Endothelial cell of umbilical vein (primary cell): Measurements from ENCODE around the gene ANKRD33B. TPM values are rescaled to one million over a fixed set of nuclear protein-coding genes. Genes with fewer than 3 reads are reported as not detected.

Experiments
- BruUV-seq: library from RNA; stranded (reverse); fragments of 400-500 nt; replicated peaks from 2 replicates; lab custom pipeline; 2021; lab: Mats Ljungman, UMichigan
- CTCF ChIA-PET: fragments of 300-600, 350-600 bp; sonication (Branson Sonifier 250); formaldehyde crosslinking; loops from one replicate; lab custom pipeline; 2021; ENCODE audit warnings: antibody characterized with exemption, inconsistent platforms; lab: Charles Lee
- POLR2A ChIA-PET: fragments of 300-600, 350-600 bp; sonication (Branson Sonifier 250); formaldehyde crosslinking; loops from one replicate; lab custom pipeline; 2021; ENCODE audit warnings: antibody characterized with exemption, inconsistent platforms; lab: Charles Lee
- DNase-seq: peaks from one replicate; pipeline ENCODE4 v3.0.0-alpha.2; 2011; ENCODE audit warnings: low read depth, low spot score
- FAIRE-seq: peaks from 2 replicates; lab custom pipeline; 2011; peaks lifted over from hg19 to GRCh38; lab: Jason Lieb, UNC
- H2AFZ ChIP-seq: 2 replicates; pipeline ENCODE4 v1.6.0; 2012; ENCODE audit warnings: low read depth, low read length, control low read depth, inconsistent platforms
- H3K27ac ChIP-seq: 2 replicates; pipeline ENCODE4 v1.5.1; 2011; ENCODE audit warnings: low read depth, mild to moderate bottlenecking, control low read depth, low read length, moderate library complexity; ENCODE audit not compliant: insufficient read depth
- H3K27me3 ChIP-seq, 2 experiments: 2 replicates each; pipeline versions ENCODE4 v1.6.0 to v1.6.1; 2011; ENCODE audit warnings: low read length in 2 of 2, mixed read lengths in 1 of 2; ENCODE audit not compliant: control insufficient read depth in 2 of 2, insufficient read depth in 2 of 2
- H3K36me3 ChIP-seq, 2 experiments: 2 replicates in 1 of 2; 3 replicates in 1 of 2; pipeline ENCODE4 v1.5.1; 2011; ENCODE audit warnings: low read length in 2 of 2, mild to moderate bottlenecking in 1 of 2, moderate library complexity in 1 of 2; ENCODE audit not compliant: control insufficient read depth in 2 of 2, insufficient read depth in 2 of 2; ENCODE audit errors: extremely low read depth in 1 of 2
- H3K4me1 ChIP-seq: 3 replicates; pipeline ENCODE4 v1.5.1; 2011; ENCODE audit warnings: mild to moderate bottlenecking, low read length; ENCODE audit not compliant: control insufficient read depth, insufficient read depth; ENCODE audit errors: extremely low read depth
- H3K4me2 ChIP-seq: 2 replicates; pipeline ENCODE4 v1.6.1; 2011; ENCODE audit warnings: low read length, control low read depth, mixed read lengths; ENCODE audit not compliant: insufficient read depth
- H3K4me3 ChIP-seq, 3 experiments: fragments of 200-600 bp in 1 of 3; sonication (generic), shearing (Covaris generic) in 1 of 3; replicated peaks in 1 of 3; 2 replicates each; pipeline ENCODE4 v1.5.1; 2011 to 2016; ENCODE audit warnings: control low read depth in 3 of 3, low read length in 3 of 3, mild to moderate bottlenecking in 2 of 3, inconsistent platforms in 1 of 3, low read depth in 1 of 3, moderate library complexity in 1 of 3; ENCODE audit not compliant: insufficient read depth in 1 of 3
- H3K79me2 ChIP-seq: 2 replicates; pipeline ENCODE4 v1.6.0; 2012; ENCODE audit warnings: low read length, inconsistent platforms; ENCODE audit not compliant: control insufficient read depth, insufficient read depth
- H3K9ac ChIP-seq: replicated peaks from 2 replicates; pipeline ENCODE3; 2011; ENCODE audit warnings: low read length, control low read depth; ENCODE audit not compliant: insufficient read depth; ENCODE audit errors: extremely low read depth
- H3K9me1 ChIP-seq: replicated peaks from 3 replicates; pipeline ENCODE4 v1.6.0; 2011; ENCODE audit warnings: mild to moderate bottlenecking, low read length; ENCODE audit not compliant: control insufficient read depth, insufficient read depth; ENCODE audit errors: extremely low read depth
- H3K9me3 ChIP-seq: replicated peaks from 2 replicates; pipeline ENCODE4 v1.5.1; 2012; ENCODE audit warnings: low read length, inconsistent platforms; ENCODE audit not compliant: control insufficient read depth, insufficient read depth
- H4K20me1 ChIP-seq: replicated peaks from 2 replicates; pipeline ENCODE3; 2011; ENCODE audit warnings: mild to moderate bottlenecking, low read length; ENCODE audit not compliant: control insufficient read depth, insufficient read depth; ENCODE audit errors: extremely low read depth
- EZH2 ChIP-seq: IDR thresholded peaks from 2 replicates; pipeline ENCODE4 v1.6.1; 2012; ENCODE audit warnings: borderline replicate concordance, low read depth, mild to moderate bottlenecking, moderate library complexity, low read length, inconsistent platforms; ENCODE audit not compliant: severe bottlenecking
- FOS ChIP-seq: IDR thresholded peaks from 2 replicates; pipeline ENCODE4 v1.6.1; 2011; ENCODE audit warnings: mild to moderate bottlenecking, low read length, moderate library complexity, borderline replicate concordance; ENCODE audit not compliant: insufficient read depth
- JUN ChIP-seq: IDR thresholded peaks from 2 replicates; pipeline ENCODE4 v1.6.1; 2011; ENCODE audit warnings: borderline replicate concordance, low read depth; ENCODE audit not compliant: insufficient read length, insufficient read depth
- MYC ChIP-seq: IDR thresholded peaks from one replicate; pipeline ENCODE4 v1.6.1; 2011; ENCODE audit warnings: mild to moderate bottlenecking, low read depth, low read length
- POLR2A ChIP-seq: IDR thresholded peaks from 2 replicates; pipeline ENCODE4 v1.6.1; 2012; ENCODE audit warnings: low read depth, mild to moderate bottlenecking, control low read depth, low read length
- POLR2AphosphoS5 ChIP-seq: IDR thresholded peaks from 2 replicates; pipeline ENCODE4 v1.6.1; 2012; ENCODE audit warnings: low read depth, mild to moderate bottlenecking, control low read depth, low read length, moderate library complexity; ENCODE audit not compliant: insufficient read depth
- dilution Hi-C: fragments of 300-500 bp; cut with MboI; formaldehyde crosslinking; loops from one replicate; pipeline ENCODE4 v1.15.0; 2019; ENCODE audit warnings: low sequenced_read_pairs; ENCODE audit not compliant: extremely low pct_ligation_motif_present
- intact Hi-C: fragments of 100-400 bp; cut with micrococcal nuclease; formaldehyde crosslinking; loops from one replicate; pipeline ENCODE4 v1.10.0; 2022
- polyA plus RNA-seq, 4 experiments: library from polyadenylated mRNA; depleted of rRNA in 3 of 4; stranded (reverse) in 3 of 4; unstranded in 1 of 4; fragments of >200 nt; gene quantifications; 2 replicates each; pipeline versions ENCODE4 v1.2.1 to v1.2.3, GENCODE V29; 2011 to 2012; ENCODE audit warnings: missing spikeins in 1 of 4
- total RNA-seq: library from RNA; stranded (reverse); gene quantifications from 2 replicates; pipeline ENCODE4 v1.2.3, GENCODE V29; 2021
- TF ChIP-seq, protein P1 (sequence below), 2 donors: IDR thresholded peaks; 1 replicate in 1 of 2; 2 replicates in 1 of 2; pipeline ENCODE4 v1.5.1; 2011; ENCODE audit warnings: low read length in 2 of 2, mild to moderate bottlenecking in 2 of 2, moderate library complexity in 2 of 2, control low read depth in 1 of 2, inconsistent platforms in 1 of 2, low read depth in 1 of 2; ENCODE audit not compliant: insufficient read depth in 1 of 2; ENCODE audit errors: extremely low read depth in 1 of 2
- TF ChIP-seq, protein P2 (sequence below): IDR thresholded peaks from 2 replicates; pipeline ENCODE4 v1.6.1; 2011; ENCODE audit not compliant: insufficient read depth, insufficient read length

The ANKRD33B gene
- total and polyA plus RNA-seq, 2 donors (not counting 3 experiments of a cell fraction or from before 2014, with no cell fraction given): 2.4 to 5.4 TPM

DNA sequence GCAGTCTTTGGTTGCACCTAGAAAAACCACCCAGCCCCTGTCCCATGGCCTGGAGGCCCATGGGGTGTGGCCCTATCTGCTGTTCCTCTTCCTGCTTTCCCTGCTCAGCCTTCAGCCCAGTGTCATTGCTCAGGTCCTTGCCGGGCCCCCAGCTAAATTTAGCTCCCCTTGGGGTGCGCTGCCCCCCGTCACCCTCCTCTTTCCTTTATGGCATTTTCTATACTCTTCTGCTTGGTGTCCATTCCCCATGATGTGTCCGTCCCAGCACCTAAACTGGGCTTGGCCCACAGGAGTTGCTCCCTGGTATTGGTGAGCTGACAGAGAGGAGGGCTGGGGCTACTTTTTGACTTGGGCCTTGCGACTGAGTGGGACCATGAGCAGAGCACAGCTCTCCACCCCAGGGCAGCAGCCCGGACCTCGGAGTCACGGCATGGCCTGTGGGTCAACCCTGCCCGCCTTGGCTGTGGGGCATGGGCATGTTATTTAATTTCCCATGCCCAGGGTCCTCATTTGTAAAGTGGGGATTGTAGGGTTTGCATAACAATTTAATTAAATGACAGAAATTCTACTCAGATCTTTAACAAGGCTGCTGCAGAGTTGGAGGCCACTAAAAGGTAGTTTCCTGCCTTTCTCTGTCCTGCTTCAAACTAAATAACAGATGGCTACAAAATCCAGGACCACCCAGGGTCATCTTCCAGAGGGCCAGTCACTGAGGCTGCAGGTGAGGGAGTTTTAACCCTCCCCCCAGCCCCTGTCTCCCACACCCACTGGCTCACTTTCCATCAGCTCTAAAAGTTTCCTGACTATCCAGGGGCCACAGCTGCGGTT, 99.0 kb downstream of the ANKRD33B start:
- no peaks in the 10 kb centered on the region for H3K36me3 ChIP-seq
- no peak overlapping the region for H3K4me2 ChIP-seq
- no peaks in the 10 kb centered on the region for H4K20me1 ChIP-seq
- H3K79me2 ChIP-seq: no peaks in the 10 kb centered on the region
- H3K27ac ChIP-seq: no peak overlapping the region
- H3K9me3 ChIP-seq: no peaks in the 10 kb centered on the region
- H3K27me3 ChIP-seq: no peaks in the 10 kb centered on the region
- DNase-seq (no peak), FAIRE-seq (no peak)
- ChIA-PET CTCF (no interaction called here), POLR2A (no interaction called here)
- H3K4me1 ChIP-seq: no peaks in the 10 kb centered on the region
- intact Hi-C loops: no loop called here
- H3K9me1 ChIP-seq: no peaks in the 10 kb centered on the region
- dilution Hi-C loops: no loop called here
- no TSS peak for BruUV-seq
- no peak overlapping the region for H3K9ac ChIP-seq
- H3K4me3 ChIP-seq: no peak overlapping the region
- H2AFZ ChIP-seq: no peak overlapping the region
- TF ChIP-seq MYC (no peak), EZH2 (no peak), POLR2AphosphoS5 (no peak), POLR2A (no peak), FOS (no peak), JUN (no peak)
- TF ChIP-seq, protein P1, sequence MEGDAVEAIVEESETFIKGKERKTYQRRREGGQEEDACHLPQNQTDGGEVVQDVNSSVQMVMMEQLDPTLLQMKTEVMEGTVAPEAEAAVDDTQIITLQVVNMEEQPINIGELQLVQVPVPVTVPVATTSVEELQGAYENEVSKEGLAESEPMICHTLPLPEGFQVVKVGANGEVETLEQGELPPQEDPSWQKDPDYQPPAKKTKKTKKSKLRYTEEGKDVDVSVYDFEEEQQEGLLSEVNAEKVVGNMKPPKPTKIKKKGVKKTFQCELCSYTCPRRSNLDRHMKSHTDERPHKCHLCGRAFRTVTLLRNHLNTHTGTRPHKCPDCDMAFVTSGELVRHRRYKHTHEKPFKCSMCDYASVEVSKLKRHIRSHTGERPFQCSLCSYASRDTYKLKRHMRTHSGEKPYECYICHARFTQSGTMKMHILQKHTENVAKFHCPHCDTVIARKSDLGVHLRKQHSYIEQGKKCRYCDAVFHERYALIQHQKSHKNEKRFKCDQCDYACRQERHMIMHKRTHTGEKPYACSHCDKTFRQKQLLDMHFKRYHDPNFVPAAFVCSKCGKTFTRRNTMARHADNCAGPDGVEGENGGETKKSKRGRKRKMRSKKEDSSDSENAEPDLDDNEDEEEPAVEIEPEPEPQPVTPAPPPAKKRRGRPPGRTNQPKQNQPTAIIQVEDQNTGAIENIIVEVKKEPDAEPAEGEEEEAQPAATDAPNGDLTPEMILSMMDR (IDR thresholded peaks at IDR 0.05; ENCODE audit: extremely low read depth in 1 of 2, insufficient read depth in 1 of 2, low read depth in 1 of 2, low read length in 2 of 2): no peak
- TF ChIP-seq, protein P2, sequence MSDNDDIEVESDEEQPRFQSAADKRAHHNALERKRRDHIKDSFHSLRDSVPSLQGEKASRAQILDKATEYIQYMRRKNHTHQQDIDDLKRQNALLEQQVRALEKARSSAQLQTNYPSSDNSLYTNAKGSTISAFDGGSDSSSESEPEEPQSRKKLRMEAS: no peak
